Measurements from ENCODE around the gene GATB. TPM values are rescaled to one million over a fixed set of nuclear protein-coding genes. Genes with fewer than 3 reads are reported as not detected.

GATB gene
- total RNA-seq, 1 donor from 2014 or later, result 24.5 TPM

DNA sequence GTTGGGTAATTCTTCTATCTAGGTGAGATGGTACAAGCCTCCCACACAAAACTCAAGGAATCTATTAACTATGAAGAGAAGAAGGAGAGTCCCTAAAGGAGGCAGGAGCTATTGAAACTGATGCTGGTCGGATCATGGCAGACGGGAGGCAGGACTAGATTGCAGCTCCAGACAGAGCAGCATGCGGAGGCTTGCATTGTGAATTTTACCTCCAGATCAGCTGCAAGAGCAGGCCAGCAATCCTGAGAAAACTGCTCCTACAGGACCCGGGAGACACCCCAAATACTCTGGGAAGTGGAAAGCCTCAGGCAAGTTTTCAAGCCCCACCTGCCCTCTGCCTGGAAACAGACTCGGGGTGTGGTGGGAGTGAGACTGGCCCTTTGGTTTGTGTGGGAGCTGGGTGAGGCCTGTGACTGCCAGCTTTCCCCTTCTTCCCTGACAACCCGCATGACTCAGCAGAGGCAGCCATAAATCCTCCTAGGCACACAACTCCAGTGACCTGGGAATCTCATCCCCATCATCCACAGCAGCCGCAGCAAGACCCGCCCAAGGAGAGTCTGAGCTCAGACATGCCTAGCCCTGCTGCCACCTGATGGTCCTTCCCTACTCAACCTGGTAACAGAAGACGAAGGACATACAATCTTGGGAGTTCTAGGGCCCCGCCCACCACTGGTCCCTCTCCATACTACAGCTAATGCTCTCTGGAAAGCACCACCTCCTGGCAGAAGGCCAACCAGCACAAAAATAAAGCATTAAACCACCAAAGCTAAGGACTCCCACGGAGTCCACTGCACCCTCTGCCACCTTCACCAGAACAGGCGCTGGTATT, 30.9 kb downstream of the GATB start:
- no peak for DNase-seq
- TF ChIP-seq, protein P1, sequence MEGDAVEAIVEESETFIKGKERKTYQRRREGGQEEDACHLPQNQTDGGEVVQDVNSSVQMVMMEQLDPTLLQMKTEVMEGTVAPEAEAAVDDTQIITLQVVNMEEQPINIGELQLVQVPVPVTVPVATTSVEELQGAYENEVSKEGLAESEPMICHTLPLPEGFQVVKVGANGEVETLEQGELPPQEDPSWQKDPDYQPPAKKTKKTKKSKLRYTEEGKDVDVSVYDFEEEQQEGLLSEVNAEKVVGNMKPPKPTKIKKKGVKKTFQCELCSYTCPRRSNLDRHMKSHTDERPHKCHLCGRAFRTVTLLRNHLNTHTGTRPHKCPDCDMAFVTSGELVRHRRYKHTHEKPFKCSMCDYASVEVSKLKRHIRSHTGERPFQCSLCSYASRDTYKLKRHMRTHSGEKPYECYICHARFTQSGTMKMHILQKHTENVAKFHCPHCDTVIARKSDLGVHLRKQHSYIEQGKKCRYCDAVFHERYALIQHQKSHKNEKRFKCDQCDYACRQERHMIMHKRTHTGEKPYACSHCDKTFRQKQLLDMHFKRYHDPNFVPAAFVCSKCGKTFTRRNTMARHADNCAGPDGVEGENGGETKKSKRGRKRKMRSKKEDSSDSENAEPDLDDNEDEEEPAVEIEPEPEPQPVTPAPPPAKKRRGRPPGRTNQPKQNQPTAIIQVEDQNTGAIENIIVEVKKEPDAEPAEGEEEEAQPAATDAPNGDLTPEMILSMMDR (IDR thresholded peaks at IDR 0.05; ENCODE audit: partially characterized antibody, unreplicated experiment), result no peak
- peaks cover 10% of the 10 kb centered on the region for H3K9me3 Mint-ChIP-seq (ENCODE audit: unreplicated experiment)
- no peak overlapping the region for H3K4me3 Mint-ChIP-seq (ENCODE audit: unreplicated experiment)
- peaks cover 7% of the 10 kb centered on the region for H3K36me3 Mint-ChIP-seq (ENCODE audit: unreplicated experiment)
- peaks cover 34% of the 10 kb centered on the region for H3K4me1 Mint-ChIP-seq (ENCODE audit: low read depth, unreplicated experiment)
- H3K27me3 Mint-ChIP-seq (ENCODE audit: unreplicated experiment), result peaks cover 2% of the 10 kb centered on the region
- peak overlapping the region; percentile 76 for H3K27ac Mint-ChIP-seq (ENCODE audit: unreplicated experiment)

- no peak overlapping the region for H3K27ac Mint-ChIP-seq (ENCODE audit: unreplicated experiment)
- peaks cover 10% of the 10 kb centered on the region for H3K9me3 Mint-ChIP-seq (ENCODE audit: unreplicated experiment)
- peaks cover 2% of the 10 kb centered on the region for H3K27me3 Mint-ChIP-seq (ENCODE audit: unreplicated experiment)
- H3K4me1 Mint-ChIP-seq (ENCODE audit: low read depth, unreplicated experiment), result peaks cover 27% of the 10 kb centered on the region
- H3K36me3 Mint-ChIP-seq (ENCODE audit: unreplicated experiment), result peaks cover 7% of the 10 kb centered on the region
- no peak overlapping the region for H3K4me3 Mint-ChIP-seq (ENCODE audit: unreplicated experiment)
- no peak for DNase-seq
- TF ChIP-seq, protein P1 (IDR thresholded peaks at IDR 0.05; ENCODE audit: partially characterized antibody, unreplicated experiment), result no peak
Measured at GRCh38 chr4:151728679-151729078, 32.1 kb downstream of the GATB start.

DNA sequence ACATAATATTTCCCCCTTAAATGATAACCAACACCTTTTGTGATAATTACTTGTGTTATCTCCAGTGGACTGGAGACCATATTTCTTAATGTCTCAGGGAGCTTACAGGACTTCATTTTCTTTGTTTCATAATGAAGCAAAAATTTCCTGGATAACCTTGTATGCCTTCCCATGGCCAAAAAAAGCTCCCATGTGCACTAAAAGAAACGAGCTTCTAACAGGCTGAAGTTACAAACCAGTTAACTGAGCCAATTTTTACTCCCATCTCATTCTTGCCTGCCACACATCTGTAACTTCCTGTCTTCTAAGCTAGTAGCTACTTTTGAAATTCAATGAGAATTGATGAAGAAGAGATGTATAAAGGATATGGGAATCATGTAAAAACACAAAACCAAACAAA, 32.8 kb downstream of the GATB start:
- TF ChIP-seq, protein P1 (IDR thresholded peaks at IDR 0.05; ENCODE audit: partially characterized antibody, unreplicated experiment), result no peak
- H3K4me3 Mint-ChIP-seq (ENCODE audit: unreplicated experiment), result no peak overlapping the region
- H3K27me3 Mint-ChIP-seq (ENCODE audit: unreplicated experiment), result peaks cover 2% of the 10 kb centered on the region
- H3K36me3 Mint-ChIP-seq (ENCODE audit: unreplicated experiment), result peaks cover 7% of the 10 kb centered on the region
- H3K9me3 Mint-ChIP-seq (ENCODE audit: unreplicated experiment), result peaks cover 10% of the 10 kb centered on the region
- H3K27ac Mint-ChIP-seq (ENCODE audit: unreplicated experiment), result no peak overlapping the region
- no peak for DNase-seq
- peaks cover 21% of the 10 kb centered on the region for H3K4me1 Mint-ChIP-seq (ENCODE audit: low read depth, unreplicated experiment)

GRCh38 chr4:151727365-151727764, 33.4 kb downstream of the GATB start:
- no peak for DNase-seq
- peaks cover 7% of the 10 kb centered on the region for H3K36me3 Mint-ChIP-seq (ENCODE audit: unreplicated experiment)
- H3K27ac Mint-ChIP-seq (ENCODE audit: unreplicated experiment), result no peak overlapping the region
- H3K4me3 Mint-ChIP-seq (ENCODE audit: unreplicated experiment), result no peak overlapping the region
- TF ChIP-seq, protein P1 (IDR thresholded peaks at IDR 0.05; ENCODE audit: partially characterized antibody, unreplicated experiment), result no peak
- H3K4me1 Mint-ChIP-seq (ENCODE audit: low read depth, unreplicated experiment), result peaks cover 21% of the 10 kb centered on the region
- peaks cover 2% of the 10 kb centered on the region for H3K27me3 Mint-ChIP-seq (ENCODE audit: unreplicated experiment)
- H3K9me3 Mint-ChIP-seq (ENCODE audit: unreplicated experiment), result peaks cover 8% of the 10 kb centered on the region

- DNase-seq, result no peak
- no peaks in the 10 kb centered on the region for H3K36me3 Mint-ChIP-seq (ENCODE audit: unreplicated experiment)
- peaks cover 26% of the 10 kb centered on the region for H3K4me1 Mint-ChIP-seq (ENCODE audit: low read depth, unreplicated experiment)
Measured at GRCh38 chr4:151725087-151725486, 35.7 kb downstream of the GATB start.

More at GRCh38 chr4:151725087-151725486, 35.7 kb downstream of the GATB start:
- H3K9me3 Mint-ChIP-seq (ENCODE audit: unreplicated experiment), result peaks cover 4% of the 10 kb centered on the region
- TF ChIP-seq, protein P1 (IDR thresholded peaks at IDR 0.05; ENCODE audit: partially characterized antibody, unreplicated experiment), result no peak
- no peak overlapping the region for H3K27ac Mint-ChIP-seq (ENCODE audit: unreplicated experiment)
- no peaks in the 10 kb centered on the region for H3K27me3 Mint-ChIP-seq (ENCODE audit: unreplicated experiment)
- H3K4me3 Mint-ChIP-seq (ENCODE audit: unreplicated experiment), result no peak overlapping the region

Measured in glutamatergic neuron (in vitro differentiated cells).